ENCODE results near the gene TMEM151B.

The TMEM151B gene

GRCh38 chr6:44250067-44250717, 20.1 kb upstream of the TMEM151B start:
- no peak for DNase-seq (ENCODE audit: low read depth in 2 of 3, low spot score in 2 of 3)

DNA sequence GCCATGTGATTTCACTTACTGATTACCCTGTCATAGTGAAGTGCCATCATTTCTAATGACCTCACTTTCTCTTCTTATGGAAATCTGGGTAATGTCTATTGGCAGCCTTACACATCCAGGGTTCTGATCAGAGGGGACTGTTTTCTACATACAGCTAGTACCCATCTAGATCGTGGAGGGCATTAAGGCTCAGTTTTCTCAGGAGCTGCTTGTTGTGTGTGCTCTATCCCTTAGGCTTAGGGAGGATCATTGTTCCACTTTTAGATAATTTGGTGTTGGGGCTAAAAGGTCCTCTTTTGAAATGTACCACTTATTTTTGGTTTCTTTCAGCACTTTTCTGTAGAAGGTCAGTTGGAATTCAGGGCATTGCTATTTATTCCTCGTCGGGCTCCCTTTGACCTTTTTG, 19.5 kb upstream of the TMEM151B start:
- no peak for DNase-seq (ENCODE audit: low read depth in 2 of 3, low spot score in 2 of 3)

GRCh38 chr6:44251576-44252524, 18.4 kb upstream of the TMEM151B start:
- DNase-seq (ENCODE audit: low read depth in 2 of 3, low spot score in 2 of 3) = no peak

DNA sequence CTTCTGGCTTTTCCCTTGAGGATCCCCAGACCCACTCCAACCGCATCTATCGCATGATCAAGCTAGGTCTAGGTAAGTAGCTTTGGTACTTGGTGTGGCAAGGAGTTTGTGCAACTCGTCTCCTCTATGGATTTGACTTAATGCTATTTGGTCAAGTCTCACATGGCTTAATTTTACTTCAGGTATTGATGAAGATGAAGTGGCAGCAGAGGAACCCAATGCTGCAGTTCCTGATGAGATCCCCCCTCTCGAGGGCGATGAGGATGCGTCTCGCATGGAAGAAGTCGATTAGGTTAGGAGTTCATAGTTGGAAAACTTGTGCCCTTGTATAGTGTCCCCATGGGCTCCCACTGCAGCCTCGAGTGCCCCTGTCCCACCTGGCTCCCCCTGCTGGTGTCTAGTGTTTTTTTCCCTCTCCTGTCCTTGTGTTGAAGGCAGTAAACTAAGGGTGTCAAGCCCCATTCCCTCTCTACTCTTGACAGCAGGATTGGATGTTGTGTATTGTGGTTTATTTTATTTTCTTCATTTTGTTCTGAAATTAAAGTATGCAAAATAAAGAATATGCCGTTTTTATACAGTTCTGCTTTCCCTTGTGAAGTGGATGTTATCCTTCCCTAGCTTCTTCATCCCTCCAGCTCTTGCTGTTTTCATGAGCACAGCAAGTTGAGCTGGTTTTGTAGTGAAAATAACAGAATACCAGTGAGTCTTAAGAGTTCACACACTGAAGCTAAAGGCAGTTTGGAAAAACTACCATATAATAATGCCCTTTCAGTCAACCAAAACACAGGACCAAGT, 16.7 kb upstream of the TMEM151B start:
- DNase-seq (ENCODE audit: low read depth in 2 of 3, low spot score in 2 of 3) = no peak

- DNase-seq (ENCODE audit: low read depth in 2 of 3, low spot score in 2 of 3) = no peak
These were observed 15.8 kb upstream of the TMEM151B start for GRCh38 chr6:44254191-44255104.

GRCh38 chr6:44255105-44255808, 15.0 kb upstream of the TMEM151B start:
- no peak for DNase-seq (ENCODE audit: low read depth in 2 of 3, low spot score in 2 of 3)

DNA sequence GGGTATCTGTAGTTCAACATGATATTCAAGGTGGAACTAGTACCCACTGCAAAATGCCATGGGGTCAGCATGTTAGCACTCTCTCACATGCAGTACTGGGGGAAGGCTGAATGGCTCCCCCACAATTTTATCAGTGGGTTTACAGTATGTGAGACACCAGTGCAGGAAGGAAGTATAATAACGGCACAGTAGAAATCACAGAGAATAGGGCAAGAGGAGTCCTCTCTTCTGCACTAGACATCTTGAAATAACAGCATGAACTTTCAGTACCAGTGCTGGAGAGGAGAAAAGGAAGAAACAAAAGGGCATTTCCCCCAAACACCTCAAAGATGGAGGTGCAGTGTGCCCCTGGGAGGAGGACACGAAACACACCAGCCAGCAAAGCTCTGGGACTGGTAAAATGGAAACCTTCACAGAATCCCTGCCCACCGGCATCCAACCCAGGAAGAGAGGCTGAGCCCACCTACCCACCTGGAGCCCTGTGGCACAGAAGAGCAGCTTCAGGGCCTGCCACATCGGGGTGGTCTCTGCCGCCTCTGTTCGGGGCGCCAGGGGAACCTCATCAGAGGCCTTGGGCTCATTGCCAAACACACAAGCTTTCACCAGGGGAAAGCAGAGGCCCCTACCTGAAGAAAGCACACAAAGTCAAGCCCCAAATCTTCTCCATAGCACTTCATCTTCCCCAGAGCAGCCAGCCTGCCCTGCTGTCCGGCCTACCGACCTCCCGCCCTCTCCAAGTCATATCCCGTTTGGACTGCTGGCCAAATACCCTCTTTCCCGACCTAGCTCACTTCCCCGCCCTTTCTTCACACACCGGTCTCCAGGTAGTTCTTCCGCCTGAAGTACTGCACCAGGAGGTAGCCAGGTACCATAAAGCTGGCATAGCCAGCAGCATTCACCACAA, 14.1 kb upstream of the TMEM151B start:
- no peak for DNase-seq (ENCODE audit: low read depth in 2 of 3, low spot score in 2 of 3)

DNA sequence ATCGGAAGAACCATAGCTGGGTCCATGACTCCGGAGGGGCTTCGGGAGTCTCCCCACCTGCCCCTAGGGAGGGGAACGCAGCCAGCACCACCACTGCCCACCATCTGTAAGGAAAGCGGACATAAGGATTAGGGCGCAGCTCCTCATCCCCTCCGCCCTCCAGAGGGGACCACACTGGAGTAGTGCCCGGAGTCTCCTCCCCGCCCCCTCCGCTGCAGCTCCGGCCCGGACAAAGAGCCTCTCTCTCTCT, 13.6 kb upstream of the TMEM151B start:
- no peak for DNase-seq (ENCODE audit: low read depth in 2 of 3, low spot score in 2 of 3)

DNA sequence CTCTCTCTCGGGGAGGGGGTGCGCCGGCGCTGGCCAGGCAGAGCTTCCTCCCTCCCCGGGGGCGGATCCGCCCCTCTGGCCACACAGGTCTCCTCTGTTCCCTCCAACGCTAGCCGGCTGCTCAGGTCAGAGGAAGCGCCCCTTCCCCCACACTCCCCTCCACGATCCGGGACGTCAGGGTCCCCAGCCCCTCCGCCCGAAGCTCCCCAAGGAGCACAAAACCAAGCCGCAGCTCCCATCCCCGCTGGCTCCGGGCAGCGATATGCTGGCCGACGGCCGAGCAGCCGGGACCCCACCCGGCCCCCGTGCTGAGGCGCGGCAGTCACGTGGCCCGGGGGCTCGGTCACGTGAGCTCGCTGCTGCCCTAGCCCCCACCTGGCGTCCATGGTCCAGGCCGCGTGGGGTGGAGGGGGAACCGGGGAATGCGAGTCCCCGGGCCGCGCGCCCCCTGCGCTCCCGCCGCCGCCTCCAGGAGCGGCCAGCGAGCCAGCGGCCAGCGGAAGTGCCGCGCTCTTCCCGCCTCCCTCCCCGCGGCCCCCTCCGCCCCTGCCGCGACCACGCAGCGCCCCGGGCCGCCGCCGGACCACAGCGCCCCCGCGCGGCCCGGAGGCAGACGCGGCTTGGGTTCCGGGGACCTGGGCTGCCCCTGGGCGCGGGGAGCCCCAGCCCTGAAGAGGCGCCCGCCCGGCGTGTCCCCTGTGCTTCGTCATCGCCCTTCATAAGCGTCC, 13.1 kb upstream of the TMEM151B start, which contains the start of gene SLC35B2:
TSS of gene SLC35B2 (minus strand) at position 504 of the 728 bp plus-strand sequence. CDS start at position 386, 118 bp downstream.
- DNase-seq (ENCODE audit: low read depth in 2 of 3, low spot score in 2 of 3) = no peak

DNA sequence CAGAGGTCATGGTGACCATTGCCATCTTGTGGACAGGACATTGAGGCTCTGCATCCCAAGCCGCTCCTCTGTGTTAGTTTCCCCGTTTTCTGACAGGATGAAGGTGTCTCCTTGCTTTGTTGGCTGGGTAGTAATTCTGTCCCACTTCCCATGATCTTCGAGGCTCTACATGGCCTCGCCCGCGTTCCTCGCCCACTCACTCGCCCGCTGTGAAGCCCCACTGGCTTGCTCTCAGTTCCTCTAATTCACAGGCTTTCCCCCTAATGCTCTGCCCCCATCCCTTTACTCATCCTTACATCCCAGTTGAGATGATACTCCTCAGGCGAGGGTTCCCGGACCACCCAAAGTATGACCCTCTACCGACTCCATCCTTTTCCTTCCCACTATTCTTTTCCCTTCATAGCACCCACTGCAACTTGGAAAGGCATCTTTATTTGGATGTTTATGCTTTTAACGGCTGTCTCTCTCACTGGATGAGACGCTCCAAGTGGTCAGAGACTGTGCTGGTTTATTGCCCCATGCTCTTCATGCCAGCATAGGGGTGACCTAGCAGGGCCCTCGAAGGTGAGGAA, 12.4 kb upstream of the TMEM151B start:
- DNase-seq (ENCODE audit: low read depth in 2 of 3, low spot score in 2 of 3) = no peak

GRCh38 chr6:44258325-44258863, 11.9 kb upstream of the TMEM151B start:
- DNase-seq (ENCODE audit: low read depth in 2 of 3, low spot score in 2 of 3) = no peak

DNA sequence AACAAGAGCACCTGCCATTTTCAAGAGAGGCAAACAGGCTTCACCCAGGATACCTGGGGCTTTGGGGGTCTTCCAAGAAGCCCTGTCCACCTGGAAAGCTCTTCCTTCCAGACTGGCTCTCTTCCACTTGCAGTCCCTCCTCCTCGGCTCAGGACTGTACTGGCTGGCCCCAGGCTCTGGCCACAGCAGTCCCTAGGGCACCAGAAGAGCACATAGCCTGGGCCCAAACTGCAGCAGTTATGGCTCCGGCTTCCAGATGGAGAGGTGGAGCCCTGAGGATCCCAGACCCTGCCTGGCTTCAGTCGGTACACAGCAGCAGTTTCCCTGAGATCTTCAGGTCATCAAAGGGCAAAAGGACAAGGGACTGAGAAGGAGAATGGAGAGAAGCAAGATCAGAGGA, 11.3 kb upstream of the TMEM151B start:
- no peak for DNase-seq (ENCODE audit: low read depth in 2 of 3, low spot score in 2 of 3)

DNA sequence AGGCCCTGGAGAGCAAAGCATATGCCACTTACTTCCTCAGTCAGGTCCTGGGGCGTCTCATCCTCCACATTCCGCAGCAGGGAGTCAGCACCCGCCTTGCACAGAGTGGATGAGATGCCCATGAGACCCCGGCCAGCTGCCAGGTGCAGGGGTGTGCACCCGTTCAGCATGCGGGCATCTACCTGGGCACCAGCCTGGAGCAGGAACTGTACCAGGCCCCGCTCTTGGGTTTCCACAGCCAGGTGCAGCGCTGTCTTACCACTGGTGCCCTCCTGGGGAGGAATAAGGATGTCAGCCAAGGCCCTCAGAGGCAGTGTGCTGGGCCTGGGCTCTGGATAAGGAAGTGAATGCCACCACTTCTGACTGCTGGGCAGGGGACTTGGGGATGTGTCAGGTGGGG, 10.2 kb upstream of the TMEM151B start:
- no peak for DNase-seq (ENCODE audit: low read depth in 2 of 3, low spot score in 2 of 3)

DNA sequence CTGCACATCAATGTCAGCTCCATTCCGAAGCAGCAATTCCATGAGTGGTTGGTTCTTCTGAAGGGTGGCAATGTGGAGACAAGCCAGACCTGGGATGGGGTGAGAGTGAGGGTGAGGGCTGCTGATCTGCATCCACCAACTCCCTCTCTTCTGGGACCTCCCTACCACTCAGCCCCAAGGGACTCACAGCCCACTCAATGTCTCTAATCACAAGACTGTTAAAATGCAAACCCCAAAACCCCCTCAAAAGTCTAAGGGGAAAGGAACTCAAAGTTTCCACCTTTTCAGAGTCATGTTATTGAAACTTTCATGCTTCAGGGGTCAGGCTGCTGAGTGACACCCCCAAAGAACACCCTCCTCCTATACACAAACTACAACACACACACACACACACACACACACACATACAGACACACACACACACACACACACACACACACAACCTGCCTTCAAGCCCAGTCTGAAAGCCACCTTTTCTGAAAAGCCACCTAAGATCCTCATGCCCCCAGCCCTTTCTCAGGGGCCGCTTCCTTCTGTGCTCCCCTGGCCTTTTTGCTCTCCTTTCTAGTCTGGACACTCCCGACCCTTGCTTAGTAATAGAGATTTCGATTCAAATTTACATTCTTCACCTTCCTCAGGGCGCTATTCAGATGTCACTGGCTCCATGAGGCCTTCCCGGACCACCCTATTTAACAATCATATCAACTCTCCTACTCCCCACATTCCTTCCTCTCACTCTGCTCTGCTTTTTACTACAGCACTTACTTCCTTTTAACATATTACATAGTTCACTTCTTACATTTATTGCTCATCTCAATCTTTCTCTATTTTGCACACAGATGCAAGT, 9.6 kb upstream of the TMEM151B start:
- DNase-seq (ENCODE audit: low read depth in 2 of 3, low spot score in 2 of 3) = no peak

GRCh38 chr6:44261581-44261980, 8.7 kb upstream of the TMEM151B start:
- DNase-seq (ENCODE audit: low read depth in 2 of 3, low spot score in 2 of 3) = no peak

DNA sequence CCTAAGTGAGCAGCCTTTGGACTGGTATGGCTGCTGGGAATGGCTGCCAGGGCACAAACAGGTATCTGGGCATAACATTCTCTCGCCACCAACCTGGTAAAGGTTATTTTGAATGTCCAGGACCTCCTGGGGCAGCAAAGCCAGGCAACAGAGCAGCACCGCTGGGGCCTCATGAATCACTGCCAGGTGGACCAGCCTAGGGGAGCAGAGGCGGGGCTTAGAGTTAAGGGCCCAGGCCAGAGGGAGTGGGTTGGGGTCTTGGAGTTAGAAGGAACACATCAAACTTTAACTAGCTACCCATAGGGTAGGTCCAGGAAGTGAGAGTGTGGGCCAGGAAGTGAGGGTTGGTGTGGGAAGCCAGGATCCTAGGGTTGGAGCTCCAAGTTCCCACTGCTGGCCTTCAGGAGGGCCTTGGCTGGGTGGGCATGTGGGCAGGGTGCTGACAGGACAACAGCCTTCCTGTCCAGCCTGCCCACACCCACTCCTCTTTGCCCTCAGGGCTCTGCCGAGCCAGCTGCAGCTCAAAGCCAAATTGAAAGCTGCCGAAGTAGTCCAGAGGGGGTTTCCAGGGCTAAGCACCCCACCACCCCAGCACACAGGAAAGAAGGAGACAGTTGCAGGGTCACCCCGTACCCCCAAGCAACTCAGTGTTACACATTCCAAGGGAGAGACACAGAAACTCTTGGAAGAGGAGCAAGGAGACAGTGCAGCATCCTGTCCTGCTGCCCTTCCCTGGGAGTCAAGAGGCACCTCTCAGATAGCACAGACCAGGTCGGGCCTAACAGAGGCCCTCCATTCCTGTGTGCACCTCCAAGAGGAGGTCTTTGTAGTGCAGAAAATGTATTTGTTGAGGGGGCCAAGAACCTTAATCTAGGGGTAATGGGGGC, 7.5 kb upstream of the TMEM151B start:
- DNase-seq (ENCODE audit: low read depth in 2 of 3, low spot score in 2 of 3) = no peak

Measured in activated CD8-positive, alpha-beta memory T cell treated with anti-CD3 and anti-CD28 coated beads for 48 hours (primary cell).